Mesothelial cell of epicardium (in vitro differentiated cells): Measurements from ENCODE around the gene CNTN4. TPM values are rescaled to one million over a fixed set of nuclear protein-coding genes. Genes with fewer than 3 reads are reported as not detected.

Experiments
- DNase-seq, 2 experiments: peaks; one replicate each; pipeline ENCODE4 v3.0.0; 2021; ENCODE audit warnings: low spot score in 2 of 2; ENCODE audit not compliant: unreplicated experiment in 2 of 2
- H3K27ac Mint-ChIP-seq: 2 replicates; pipeline ENCODE4 v1.8.0; 2021; ENCODE audit warnings: mixed read lengths
- H3K27me3 Mint-ChIP-seq: 2 replicates; pipeline ENCODE4 v1.8.0; 2021; ENCODE audit warnings: low read depth, mixed read lengths
- H3K36me3 Mint-ChIP-seq: 2 replicates; pipeline ENCODE4 v1.8.0; 2021; ENCODE audit warnings: mixed read lengths
- H3K4me1 Mint-ChIP-seq: 2 replicates; pipeline ENCODE4 v1.8.0; 2021; ENCODE audit warnings: mixed read lengths
- H3K4me3 Mint-ChIP-seq: 2 replicates; pipeline ENCODE4 v1.8.0; 2021; ENCODE audit warnings: mild to moderate bottlenecking, moderate library complexity, mixed read lengths
- H3K9me3 Mint-ChIP-seq: 2 replicates; pipeline ENCODE4 v1.8.0; 2021; ENCODE audit warnings: mixed read lengths
- total RNA-seq: library from RNA; stranded (reverse); gene quantifications from 3 replicates; pipeline ENCODE4 v1.2.1, GENCODE V29; 2021
- TF ChIP-seq, protein P1 (sequence below): fragments of 200-600 bp; sonication (generic); IDR thresholded peaks from one replicate; pipeline ENCODE4 v1.5.0; 2021; ENCODE audit warnings: antibody characterized with exemption; ENCODE audit not compliant: unreplicated experiment

Gene CNTN4
- total RNA-seq, 1 donor from 2014 or later = 68.9 TPM

DNA sequence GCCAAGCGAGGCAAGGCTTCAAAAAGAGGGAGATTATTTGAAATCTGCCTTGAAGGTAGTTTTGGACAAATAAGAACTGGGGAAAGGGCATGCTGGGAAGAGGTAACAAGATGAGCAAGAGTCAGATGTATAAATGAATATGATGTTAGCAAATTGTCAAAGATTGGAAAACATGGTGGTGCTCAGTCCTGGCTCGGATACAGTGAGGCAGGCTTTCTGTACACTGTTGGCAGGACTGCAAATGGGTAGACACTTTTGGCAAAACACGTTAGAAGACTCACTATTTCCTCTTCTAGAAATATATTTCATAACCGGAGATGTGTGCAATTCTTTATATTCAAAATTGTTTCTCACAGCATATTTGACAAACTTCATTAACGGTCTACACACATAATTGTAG is 581.6 kb downstream of the CNTN4 start:
- no peaks in the 10 kb centered on the region for H3K36me3 Mint-ChIP-seq

DNA sequence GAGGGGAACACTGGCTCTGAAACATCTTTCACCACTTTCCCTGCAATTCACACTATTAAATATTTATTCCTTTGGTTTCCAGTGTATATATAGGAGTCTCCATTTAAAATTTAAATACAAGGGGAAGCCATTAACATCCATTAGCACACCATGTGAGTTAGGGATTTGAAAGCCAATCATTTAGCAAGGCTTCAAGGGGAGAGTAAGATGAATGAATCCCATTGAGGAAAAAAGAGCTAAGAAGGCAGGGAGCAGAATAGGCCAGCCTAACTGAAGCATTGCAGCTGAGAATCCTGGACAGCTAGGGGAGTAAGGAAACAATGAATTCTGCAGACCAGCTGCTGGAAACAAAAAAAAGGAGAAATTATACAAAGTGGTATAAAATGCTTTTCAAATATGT is 585.4 kb downstream of the CNTN4 start:
- TF ChIP-seq, protein P1, sequence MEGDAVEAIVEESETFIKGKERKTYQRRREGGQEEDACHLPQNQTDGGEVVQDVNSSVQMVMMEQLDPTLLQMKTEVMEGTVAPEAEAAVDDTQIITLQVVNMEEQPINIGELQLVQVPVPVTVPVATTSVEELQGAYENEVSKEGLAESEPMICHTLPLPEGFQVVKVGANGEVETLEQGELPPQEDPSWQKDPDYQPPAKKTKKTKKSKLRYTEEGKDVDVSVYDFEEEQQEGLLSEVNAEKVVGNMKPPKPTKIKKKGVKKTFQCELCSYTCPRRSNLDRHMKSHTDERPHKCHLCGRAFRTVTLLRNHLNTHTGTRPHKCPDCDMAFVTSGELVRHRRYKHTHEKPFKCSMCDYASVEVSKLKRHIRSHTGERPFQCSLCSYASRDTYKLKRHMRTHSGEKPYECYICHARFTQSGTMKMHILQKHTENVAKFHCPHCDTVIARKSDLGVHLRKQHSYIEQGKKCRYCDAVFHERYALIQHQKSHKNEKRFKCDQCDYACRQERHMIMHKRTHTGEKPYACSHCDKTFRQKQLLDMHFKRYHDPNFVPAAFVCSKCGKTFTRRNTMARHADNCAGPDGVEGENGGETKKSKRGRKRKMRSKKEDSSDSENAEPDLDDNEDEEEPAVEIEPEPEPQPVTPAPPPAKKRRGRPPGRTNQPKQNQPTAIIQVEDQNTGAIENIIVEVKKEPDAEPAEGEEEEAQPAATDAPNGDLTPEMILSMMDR = no peak
- Mint-ChIP-seq H3K27me3 (no peaks in the 10 kb centered on the region), H3K36me3 (no peaks in the 10 kb centered on the region), H3K4me1 (peaks cover 3% of the 10 kb centered on the region), H3K9me3 (no peaks in the 10 kb centered on the region), H3K27ac (no peak overlapping the region), H3K4me3 (no peak overlapping the region)
- DNase-seq = no peak

More for the DNA sequence above, 581.6 kb downstream of the CNTN4 start:
- no peak overlapping the region for H3K27ac Mint-ChIP-seq
- no peak for DNase-seq
- TF ChIP-seq, protein P1 = no peak
- H3K9me3 Mint-ChIP-seq = no peaks in the 10 kb centered on the region
- H3K4me1 Mint-ChIP-seq = peaks cover 3% of the 10 kb centered on the region
- no peaks in the 10 kb centered on the region for H3K27me3 Mint-ChIP-seq
- no peak overlapping the region for H3K4me3 Mint-ChIP-seq

DNA sequence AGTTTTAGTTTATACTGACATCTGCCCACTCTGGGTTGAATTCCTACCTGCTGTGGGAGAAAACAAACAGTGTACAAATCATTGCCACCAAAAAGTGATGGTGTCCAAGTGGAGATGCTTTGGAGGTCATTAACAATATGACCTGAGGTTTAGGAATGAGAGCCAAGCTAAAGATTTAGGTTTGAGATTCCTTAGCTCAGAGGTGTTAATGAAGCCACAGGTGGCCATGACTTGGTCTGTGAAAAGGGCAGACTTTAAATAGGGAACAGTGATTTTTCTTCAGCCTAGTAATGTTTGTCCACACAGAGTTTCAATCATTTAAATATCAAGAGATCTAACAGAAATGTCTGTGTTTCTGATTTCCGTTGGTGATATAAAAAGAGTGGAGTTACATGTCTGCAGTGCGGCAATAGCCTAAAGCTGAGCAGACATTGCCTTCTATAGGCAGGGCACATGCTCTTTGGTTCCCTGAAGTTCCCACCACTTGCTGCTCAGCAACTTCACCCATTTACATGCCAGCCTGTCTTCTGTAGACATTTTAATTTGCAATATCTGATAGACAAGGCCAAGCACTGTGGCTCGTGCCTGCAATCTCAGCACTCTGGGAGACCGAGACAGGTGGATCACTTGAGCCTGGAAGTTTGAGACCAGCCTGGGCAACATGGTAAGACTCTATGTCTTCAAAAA is 588.3 kb downstream of the CNTN4 start:
- no peaks in the 10 kb centered on the region for H3K27me3 Mint-ChIP-seq
- H3K27ac Mint-ChIP-seq = no peak overlapping the region
- H3K36me3 Mint-ChIP-seq = no peaks in the 10 kb centered on the region
- H3K9me3 Mint-ChIP-seq = no peaks in the 10 kb centered on the region
- TF ChIP-seq, protein P1 = no peak
- DNase-seq = no peak
- peaks cover 3% of the 10 kb centered on the region for H3K4me1 Mint-ChIP-seq
- H3K4me3 Mint-ChIP-seq = no peak overlapping the region

DNA sequence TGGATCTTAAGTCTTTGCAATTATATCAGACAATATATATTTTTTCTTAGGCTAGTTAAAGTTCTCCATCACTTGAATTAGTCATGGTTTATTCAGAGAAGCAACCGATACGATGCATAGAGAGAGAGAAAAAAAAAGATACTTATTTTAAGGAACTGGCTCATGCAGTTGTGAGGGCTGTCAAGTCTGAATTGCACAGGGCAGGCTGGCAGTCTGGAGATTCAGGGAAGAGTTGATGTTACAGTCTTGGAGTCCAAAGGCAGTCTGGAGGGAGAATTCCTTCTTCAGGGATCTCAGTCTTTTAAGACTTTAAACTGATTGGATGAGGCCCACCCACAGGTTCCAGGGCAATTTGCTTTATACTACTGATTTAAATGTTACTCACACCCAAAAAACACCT is 598.9 kb downstream of the CNTN4 start:
- TF ChIP-seq, protein P1 = no peak
- Mint-ChIP-seq H3K27me3 (no peaks in the 10 kb centered on the region), H3K27ac (no peak overlapping the region), H3K4me3 (no peak overlapping the region), H3K4me1 (no peaks in the 10 kb centered on the region), H3K9me3 (no peaks in the 10 kb centered on the region), H3K36me3 (no peaks in the 10 kb centered on the region)
- DNase-seq = no peak

DNA sequence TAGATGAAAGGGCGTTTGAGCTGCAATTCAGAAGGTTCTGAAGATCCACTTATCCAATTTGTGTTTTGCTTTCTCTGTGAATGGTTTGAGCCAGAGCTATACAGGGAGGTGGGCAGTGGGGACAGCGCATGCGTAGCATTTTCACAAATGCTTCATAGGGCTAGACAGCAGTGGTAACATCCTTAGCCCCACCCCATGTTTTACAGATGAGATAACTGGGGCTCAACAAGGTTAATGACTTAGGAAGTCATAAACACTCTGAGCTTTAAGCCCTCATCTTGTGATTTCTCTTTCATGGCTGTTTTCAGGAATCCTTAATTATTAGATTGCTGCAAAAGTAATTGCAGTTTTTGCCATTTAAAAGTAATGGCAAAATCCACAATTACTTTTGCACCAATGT is 602.8 kb downstream of the CNTN4 start:
- TF ChIP-seq, protein P1 = no peak
- Mint-ChIP-seq H3K27ac (no peak overlapping the region), H3K36me3 (no peaks in the 10 kb centered on the region), H3K4me3 (no peak overlapping the region), H3K4me1 (no peaks in the 10 kb centered on the region), H3K27me3 (no peaks in the 10 kb centered on the region), H3K9me3 (no peaks in the 10 kb centered on the region)
- no peak for DNase-seq
